K562 (cell line): ENCODE results near the gene WIF1. TPM values are rescaled to one million over a fixed set of nuclear protein-coding genes. Genes with fewer than 3 reads are reported as not detected.
A peak's percentile ranks its signal among the peaks of the same experiment; 100 is the strongest.

ENCODE experiments used
- CEBPB ChIP-seq: fragments of 450-650 bp; IDR thresholded peaks from 2 replicates; pipeline ENCODE4 v1.6.1; 2016; ENCODE audit warnings: missing genetic modification characterization, missing compliant biosample characterization
- DIDO1 ChIP-seq: fragments of 450-650 bp; IDR thresholded peaks from 2 replicates; pipeline ENCODE4 v1.6.1; 2016; ENCODE audit warnings: low read depth, missing biosample characterization, missing genetic modification characterization
- HMGXB4 ChIP-seq: sonication (generic); formaldehyde crosslinking; IDR thresholded peaks from 2 replicates; pipeline ENCODE4 v1.8.1; 2023; ENCODE audit warnings: mild to moderate bottlenecking, missing genetic modification reagents
- NELFE ChIP-seq: IDR thresholded peaks from 2 replicates; pipeline ENCODE4 v1.6.1; 2011; ENCODE audit warnings: mild to moderate bottlenecking; ENCODE audit not compliant: insufficient read depth, insufficient read length
- PHF20 ChIP-seq: fragments of 450-650 bp; IDR thresholded peaks from 2 replicates; pipeline ENCODE4 v1.6.1; 2018; ENCODE audit not compliant: partially characterized antibody
- RUNX1 ChIP-seq: sonication (generic); IDR thresholded peaks from 2 replicates; pipeline ENCODE4 v1.6.1; 2016; ENCODE audit warnings: antibody characterized with exemption, low read depth
- ZBED1 ChIP-seq: IDR thresholded peaks from 2 replicates; pipeline ENCODE4 v1.6.1; 2014
- ZNF143 ChIP-seq: sonication (generic); formaldehyde crosslinking; IDR thresholded peaks from 2 replicates; pipeline ENCODE4 v1.9.0; 2022; ENCODE audit warnings: mild to moderate bottlenecking, missing genetic modification reagents
- ZNF507 ChIP-seq: conservative IDR thresholded peaks from 2 replicates; pipeline ENCODE4 v1.6.1; 2017; ENCODE audit warnings: missing genetic modification characterization, missing compliant biosample characterization
- polyA plus RNA-seq, 8 experiments: library from polyadenylated mRNA; depleted of rRNA in 4 of 8; stranded (reverse) in 5 of 8; unstranded in 3 of 8; fragments of >200 nt; fragmentation: Nextera tagmentation in 2 of 8; fragmentation: Illumina TruSeq in 1 of 8; extraction: Ambion mirVana in 2 of 8; extraction: Trizol in 1 of 8; gene quantifications; 2 replicates each; pipeline versions ENCODE4 v1.2.1 to v1.2.3, GENCODE V29; 2011 to 2014; ENCODE audit warnings: inconsistent platforms in 1 of 8, missing spikeins in 1 of 8
- total RNA-seq, 7 experiments: library from RNA; depleted of rRNA in 6 of 7; stranded (reverse); fragments of >200 nt in 6 of 7; fragmentation: Illumina TruSeq in 2 of 7; extraction: Trizol in 2 of 7; gene quantifications; 2 replicates each; pipeline versions ENCODE4 v1.2.1 to v1.2.3, GENCODE V29; 2011 to 2021; ENCODE audit warnings: low replicate concordance in 1 of 7
- TF ChIP-seq, protein P1 (sequence below): fragments of 450-650 bp; formaldehyde crosslinking; IDR thresholded peaks from 2 replicates; pipeline ENCODE4 v1.4.0; 2020; ENCODE audit warnings: mild to moderate bottlenecking, moderate library complexity
- TF ChIP-seq, protein P2 (sequence below): sonication (generic); formaldehyde crosslinking; IDR thresholded peaks from 2 replicates; pipeline ENCODE4 v1.8.0; 2022; ENCODE audit warnings: mild to moderate bottlenecking, low read depth, missing genetic modification reagents
- TF ChIP-seq, protein P3 (sequence below): sonication (generic); formaldehyde crosslinking; IDR thresholded peaks from 2 replicates; pipeline ENCODE4 v1.8.0; 2023; ENCODE audit warnings: missing genetic modification reagents, mild to moderate bottlenecking, borderline replicate concordance
- TF ChIP-seq, protein P4 (sequence below): IDR thresholded peaks from 2 replicates; pipeline ENCODE4 v1.6.1; 2014; ENCODE audit warnings: antibody characterized with exemption

The WIF1 gene
- total and polyA plus RNA-seq, 9 of the 15 experiments (the other 6 are each of a cell fraction or from before 2014, with no cell fraction given) = not detected

DNA sequence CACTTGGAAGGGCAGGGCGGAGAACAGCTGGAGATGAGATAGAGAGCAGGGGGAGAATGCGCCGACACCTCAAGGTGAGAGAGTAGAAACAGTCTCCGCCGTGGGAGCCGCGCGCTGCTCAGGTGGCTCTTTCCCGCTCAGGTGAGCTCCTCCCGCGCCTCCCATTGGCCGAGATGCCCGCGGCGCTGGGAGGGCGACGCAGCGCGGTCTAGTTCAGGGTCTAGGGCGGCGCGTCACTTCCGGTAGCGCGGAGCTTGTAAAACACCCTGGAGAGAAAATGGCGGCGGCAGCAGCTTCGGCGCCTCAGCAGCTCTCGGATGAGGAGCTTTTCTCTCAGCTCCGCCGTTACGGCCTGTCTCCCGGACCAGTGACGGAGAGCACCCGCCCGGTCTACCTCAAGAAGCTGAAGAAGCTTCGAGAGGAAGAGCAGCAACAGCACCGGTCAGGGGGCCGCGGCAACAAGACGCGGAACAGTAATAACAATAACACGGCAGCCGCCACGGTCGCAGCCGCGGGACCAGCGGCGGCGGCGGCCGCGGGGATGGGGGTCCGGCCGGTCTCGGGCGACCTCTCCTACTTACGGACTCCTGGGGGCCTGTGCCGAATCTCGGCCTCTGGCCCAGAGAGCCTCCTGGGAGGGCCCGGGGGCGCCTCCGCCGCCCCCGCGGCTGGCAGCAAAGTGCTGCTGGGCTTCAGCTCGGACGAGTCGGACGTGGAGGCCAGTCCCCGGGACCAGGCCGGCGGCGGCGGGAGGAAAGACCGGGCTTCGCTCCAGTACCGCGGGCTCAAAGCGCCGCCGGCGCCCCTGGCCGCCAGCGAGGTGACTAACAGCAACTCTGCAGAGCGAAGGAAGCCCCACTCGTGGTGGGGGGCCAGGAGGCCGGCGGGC is 48.5 kb upstream of the WIF1 start, which contains the start of gene LEMD3 (continued):
- TF ChIP-seq CEBPB (tag) (no peak), ZNF143 (CRISPR knock-in tag) (peak; percentile 50; the same call in 1 of the 2 replicates), RUNX1 (no peak), ZBED1 (peak; percentile 72; the same call in 1 of the 2 replicates), PHF20 (peak; percentile 77), DIDO1 (tag) (peak; percentile 25; the same call in 1 of the 2 replicates), NELFE (no peak), HMGXB4 (CRISPR knock-in tag) (0 out of 2 replicates have a peak, but pooled peaks have one; percentile 36), ZNF507 (no peak)
- TF ChIP-seq, protein P1, sequence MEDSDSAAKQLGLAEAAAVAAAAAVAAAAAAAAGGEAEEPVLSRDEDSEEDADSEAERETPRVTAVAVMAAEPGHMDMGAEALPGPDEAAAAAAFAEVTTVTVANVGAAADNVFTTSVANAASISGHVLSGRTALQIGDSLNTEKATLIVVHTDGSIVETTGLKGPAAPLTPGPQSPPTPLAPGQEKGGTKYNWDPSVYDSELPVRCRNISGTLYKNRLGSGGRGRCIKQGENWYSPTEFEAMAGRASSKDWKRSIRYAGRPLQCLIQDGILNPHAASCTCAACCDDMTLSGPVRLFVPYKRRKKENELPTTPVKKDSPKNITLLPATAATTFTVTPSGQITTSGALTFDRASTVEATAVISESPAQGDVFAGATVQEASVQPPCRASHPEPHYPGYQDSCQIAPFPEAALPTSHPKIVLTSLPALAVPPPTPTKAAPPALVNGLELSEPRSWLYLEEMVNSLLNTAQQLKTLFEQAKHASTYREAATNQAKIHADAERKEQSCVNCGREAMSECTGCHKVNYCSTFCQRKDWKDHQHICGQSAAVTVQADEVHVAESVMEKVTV (CRISPR knock-in tag) = no peak
- TF ChIP-seq, protein P2, sequence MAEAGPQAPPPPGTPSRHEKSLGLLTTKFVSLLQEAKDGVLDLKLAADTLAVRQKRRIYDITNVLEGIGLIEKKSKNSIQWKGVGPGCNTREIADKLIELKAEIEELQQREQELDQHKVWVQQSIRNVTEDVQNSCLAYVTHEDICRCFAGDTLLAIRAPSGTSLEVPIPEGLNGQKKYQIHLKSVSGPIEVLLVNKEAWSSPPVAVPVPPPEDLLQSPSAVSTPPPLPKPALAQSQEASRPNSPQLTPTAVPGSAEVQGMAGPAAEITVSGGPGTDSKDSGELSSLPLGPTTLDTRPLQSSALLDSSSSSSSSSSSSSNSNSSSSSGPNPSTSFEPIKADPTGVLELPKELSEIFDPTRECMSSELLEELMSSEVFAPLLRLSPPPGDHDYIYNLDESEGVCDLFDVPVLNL (CRISPR knock-in tag) = peak; percentile 82; the same call in 1 of the 2 replicates
- TF ChIP-seq, protein P3, sequence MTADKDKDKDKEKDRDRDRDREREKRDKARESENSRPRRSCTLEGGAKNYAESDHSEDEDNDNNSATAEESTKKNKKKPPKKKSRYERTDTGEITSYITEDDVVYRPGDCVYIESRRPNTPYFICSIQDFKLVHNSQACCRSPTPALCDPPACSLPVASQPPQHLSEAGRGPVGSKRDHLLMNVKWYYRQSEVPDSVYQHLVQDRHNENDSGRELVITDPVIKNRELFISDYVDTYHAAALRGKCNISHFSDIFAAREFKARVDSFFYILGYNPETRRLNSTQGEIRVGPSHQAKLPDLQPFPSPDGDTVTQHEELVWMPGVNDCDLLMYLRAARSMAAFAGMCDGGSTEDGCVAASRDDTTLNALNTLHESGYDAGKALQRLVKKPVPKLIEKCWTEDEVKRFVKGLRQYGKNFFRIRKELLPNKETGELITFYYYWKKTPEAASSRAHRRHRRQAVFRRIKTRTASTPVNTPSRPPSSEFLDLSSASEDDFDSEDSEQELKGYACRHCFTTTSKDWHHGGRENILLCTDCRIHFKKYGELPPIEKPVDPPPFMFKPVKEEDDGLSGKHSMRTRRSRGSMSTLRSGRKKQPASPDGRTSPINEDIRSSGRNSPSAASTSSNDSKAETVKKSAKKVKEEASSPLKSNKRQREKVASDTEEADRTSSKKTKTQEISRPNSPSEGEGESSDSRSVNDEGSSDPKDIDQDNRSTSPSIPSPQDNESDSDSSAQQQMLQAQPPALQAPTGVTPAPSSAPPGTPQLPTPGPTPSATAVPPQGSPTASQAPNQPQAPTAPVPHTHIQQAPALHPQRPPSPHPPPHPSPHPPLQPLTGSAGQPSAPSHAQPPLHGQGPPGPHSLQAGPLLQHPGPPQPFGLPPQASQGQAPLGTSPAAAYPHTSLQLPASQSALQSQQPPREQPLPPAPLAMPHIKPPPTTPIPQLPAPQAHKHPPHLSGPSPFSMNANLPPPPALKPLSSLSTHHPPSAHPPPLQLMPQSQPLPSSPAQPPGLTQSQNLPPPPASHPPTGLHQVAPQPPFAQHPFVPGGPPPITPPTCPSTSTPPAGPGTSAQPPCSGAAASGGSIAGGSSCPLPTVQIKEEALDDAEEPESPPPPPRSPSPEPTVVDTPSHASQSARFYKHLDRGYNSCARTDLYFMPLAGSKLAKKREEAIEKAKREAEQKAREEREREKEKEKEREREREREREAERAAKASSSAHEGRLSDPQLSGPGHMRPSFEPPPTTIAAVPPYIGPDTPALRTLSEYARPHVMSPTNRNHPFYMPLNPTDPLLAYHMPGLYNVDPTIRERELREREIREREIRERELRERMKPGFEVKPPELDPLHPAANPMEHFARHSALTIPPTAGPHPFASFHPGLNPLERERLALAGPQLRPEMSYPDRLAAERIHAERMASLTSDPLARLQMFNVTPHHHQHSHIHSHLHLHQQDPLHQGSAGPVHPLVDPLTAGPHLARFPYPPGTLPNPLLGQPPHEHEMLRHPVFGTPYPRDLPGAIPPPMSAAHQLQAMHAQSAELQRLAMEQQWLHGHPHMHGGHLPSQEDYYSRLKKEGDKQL (CRISPR knock-in tag) = no peak
- TF ChIP-seq, protein P4, sequence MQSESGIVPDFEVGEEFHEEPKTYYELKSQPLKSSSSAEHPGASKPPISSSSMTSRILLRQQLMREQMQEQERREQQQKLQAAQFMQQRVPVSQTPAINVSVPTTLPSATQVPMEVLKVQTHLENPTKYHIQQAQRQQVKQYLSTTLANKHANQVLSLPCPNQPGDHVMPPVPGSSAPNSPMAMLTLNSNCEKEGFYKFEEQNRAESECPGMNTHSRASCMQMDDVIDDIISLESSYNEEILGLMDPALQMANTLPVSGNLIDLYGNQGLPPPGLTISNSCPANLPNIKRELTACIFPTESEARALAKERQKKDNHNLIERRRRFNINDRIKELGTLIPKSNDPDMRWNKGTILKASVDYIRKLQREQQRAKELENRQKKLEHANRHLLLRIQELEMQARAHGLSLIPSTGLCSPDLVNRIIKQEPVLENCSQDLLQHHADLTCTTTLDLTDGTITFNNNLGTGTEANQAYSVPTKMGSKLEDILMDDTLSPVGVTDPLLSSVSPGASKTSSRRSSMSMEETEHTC = no peak
